Heart right ventricle (tissue), 16 donors: ENCODE measurements around the gene COX4I2. TPM values are rescaled to one million over a fixed set of nuclear protein-coding genes. Genes with fewer than 3 reads are reported as not detected.

Source experiments
- ATAC-seq, 8 donors: fragments of 200-7000 bp; cut with Tn5 transposase; one replicate each; pipeline ENCODE4 v1.9.1; 2020; ENCODE audit warnings: mild to moderate bottlenecking in 8 of 8, moderate library complexity in 8 of 8, moderate number of reproducible peaks in 1 of 8
- DNase-seq, 2 donors: peaks; one replicate each; pipeline ENCODE4 v3.0.0-alpha.2; 2020
- H3K27ac ChIP-seq, 10 donors: fragments of 200-600 bp; sonication (generic) in 2 of 10; one replicate each; pipeline versions ENCODE4 v1.5.0 to v1.8.0; 2020 to 2022; ENCODE audit warnings: mild to moderate bottlenecking in 3 of 10
- H3K27me3 ChIP-seq, 7 donors: fragments of 200-600 bp; one replicate each; pipeline ENCODE4 v1.8.0; 2021 to 2022; ENCODE audit warnings: mild to moderate bottlenecking in 2 of 7
- H3K36me3 ChIP-seq, 9 donors: fragments of 200-600 bp; sonication (generic) in 1 of 9; one replicate each; pipeline versions ENCODE4 v1.5.0 to v1.8.0; 2020 to 2022; ENCODE audit warnings: mild to moderate bottlenecking in 2 of 9
- H3K4me1 ChIP-seq, 9 donors: fragments of 200-600 bp; sonication (generic) in 1 of 9; one replicate each; pipeline versions ENCODE4 v1.5.0 to v1.8.0; 2020 to 2022; ENCODE audit warnings: mild to moderate bottlenecking in 4 of 9
- H3K4me3 ChIP-seq, 10 donors: fragments of 200-600 bp; sonication (generic) in 2 of 10; one replicate each; pipeline versions ENCODE4 v1.5.0 to v1.8.0; 2020 to 2022; ENCODE audit warnings: mild to moderate bottlenecking in 7 of 10, moderate library complexity in 2 of 10
- H3K9me3 ChIP-seq, 11 donors: fragments of 200-600 bp in 10 of 11; sonication (generic) in 2 of 11; one replicate each; pipeline versions ENCODE4 v1.5.0 to v1.8.0; 2013 to 2022; ENCODE audit warnings: mild to moderate bottlenecking in 2 of 11, control low read depth in 1 of 11, moderate library complexity in 1 of 11
- CTCF ChIP-seq, 9 donors: fragments of 200-600 bp; sonication (generic) in 2 of 9; IDR thresholded peaks; one replicate each; pipeline versions ENCODE4 v1.5.0 to v1.8.0; 2021 to 2022; ENCODE audit warnings: antibody characterized with exemption in 9 of 9, mild to moderate bottlenecking in 5 of 9, moderate library complexity in 1 of 9
- WGBS, 2 donors: extraction: QIAGEN DNeasy Blood & Tissue Kit; methylation state at CpG; one replicate each; pipeline ENCODE4 v1.1.7; 2013; ENCODE audit warnings: inconsistent platforms in 1 of 2; 5-methylcytosine and 5-hydroxymethylcytosine counted together
- intact Hi-C, 10 donors: fragments of 100-400 bp; cut with DNase I; formaldehyde crosslinking; loops; one replicate each; pipeline versions ENCODE4 v1.11.1 to v1.14.2; 2022
- polyA plus RNA-seq, 2 donors: library from polyadenylated mRNA; stranded (reverse); fragments of 200-250 nt; gene quantifications; one replicate each; pipeline ENCODE4 v1.2.3, GENCODE V29; 2013
- total RNA-seq, 10 donors: library from RNA; stranded (reverse); fragmentation: NEBNext Ultra II Directional in 3 of 10; extraction: Animal tissue kit (Norgen Biotek cat#: 25700) in 3 of 10; gene quantifications; one replicate each; pipeline versions ENCODE4 v1.2.1 to v1.2.4, GENCODE V29; 2021 to 2023
- donor health status: Arrhythmogenic right ventricular cardiomyopathy.
- donor health status: ischemic (EF 13 %, LVEDD 7.1; RV severe dilation, severe dysfunction).
- donor health status: healthy with polysubstance abuse.
- donor health status: DM: no; HTN: yes; CAD: no.
- donor health status: DM: no; HTN: no; CAD: no.
- donor health status: ischemic (EF 25% LVEDD 6.9; RV normal size, moderate dysfunction).
- donor health status: ischemic (EF 25% LVEDD 5.7; RV mildly dilated, moderate dysfunction).
- donor health status: healthy.
- donor health status: DM: yes; HTN: yes; CAD: no.
- donor health status: Ischemic cardiomyopathy.
- donor health status: ischemic (EF 35%, LVEDD 5.7; RV mildly dilated, moderate dysfunction).
- donor health status: nonischemic (EF 11% LVEDD 7.7; RV severe dilation, severe dysfunction).
- donor health status: DM: yes; HTN: yes; CAD: no.
- donor health status: PGD.
- donor health status: ischemic (EF 29% LVEDD 5.4; RV normal size, mild dysfunction).
- donor health status: nonischemic (EF 23%, LVEDD 6.1; RV moderate dilation, normal function).

COX4I2 gene
- total and polyA plus RNA-seq, 12 donors = 3.8 to 103 (median 8.2) TPM

GRCh38 chr20:31603822-31604566 is 33.7 kb upstream of the COX4I2 start:
- 12 to 13% methylated on average over 43 of the region's 43 CpGs for WGBS, 2 donors
- DNase-seq = peak; percentile 92 to 97
- ATAC-seq = peak; percentile 70 to 88 (median 82)

GRCh38 chr20:31604567-31605030 is 33.1 kb upstream of the COX4I2 start:
- peak overlapping the region; percentile 61 to 89 (median 80) for H3K4me3 ChIP-seq
- TF ChIP-seq CTCF (IDR thresholded peaks at IDR 0.05) = no peak
- peaks cover 0 to 14% (median 0%) of the 10 kb centered on the region in 9 donors for H3K36me3 ChIP-seq
- peak overlapping the region; percentile 86 to 99 (median 95) for H3K27ac ChIP-seq
- peaks cover 8 to 63% (median 28%) of the 10 kb centered on the region in 9 donors for H3K4me1 ChIP-seq
- intact Hi-C loops = loop anchor here in 5 of 10 donors (1.0 to 2.0 kb wide), 3 partner anchors 8 to 32 kb away; no protein-coding TSS in a partner anchor
- ATAC-seq = no peak
- peaks cover 0 to 37% (median 0%) of the 10 kb centered on the region in 7 donors for H3K27me3 ChIP-seq
- no peak for DNase-seq
- 1% methylated on average over 14 of the region's 14 CpGs for WGBS, 2 donors
- no peaks in the 10 kb centered on the region for H3K9me3 ChIP-seq

More at GRCh38 chr20:31603822-31604566, 33.7 kb upstream of the COX4I2 start:
- Histone ChIP-seq H3K27ac (peak overlapping the region; percentile 86 to 99 (median 95)), H3K4me3 (peak overlapping the region; percentile 61 to 89 (median 80)), H3K27me3 (peaks cover 0 to 37% (median 0%) of the 10 kb centered on the region in 7 donors), H3K36me3 (peaks cover 0 to 14% (median 0%) of the 10 kb centered on the region in 9 donors), H3K9me3 (no peaks in the 10 kb centered on the region), H3K4me1 (peaks cover 3 to 59% (median 23%) of the 10 kb centered on the region in 9 donors)
- intact Hi-C loops = loop anchor here in 4 of 10 donors (1.0 to 2.0 kb wide), 2 partner anchors 8 to 31 kb away; no protein-coding TSS in a partner anchor
- TF ChIP-seq CTCF (IDR thresholded peaks at IDR 0.05) = no peak

- peak; percentile 94 to 96 for DNase-seq
- peaks cover 8 to 65% (median 31%) of the 10 kb centered on the region in 9 donors for H3K4me1 ChIP-seq
These were observed 32.4 kb upstream of the COX4I2 start, which contains the start of gene ID1 for GRCh38 chr20:31605031-31605901. TSS of gene ID1 (plus strand) at chr20:31605289. CDS start at chr20:31605388, 99 bp downstream.

More at GRCh38 chr20:31605031-31605901, 32.4 kb upstream of the COX4I2 start, which contains the start of gene ID1:
- Histone ChIP-seq H3K4me3 (peak within 1 kb of the TSS; percentile 61 to 89 (median 80)), H3K9me3 (no peaks in the 10 kb centered on the region), H3K36me3 (peaks cover 0 to 14% (median 0%) of the 10 kb centered on the region in 9 donors), H3K27me3 (peaks cover 0 to 37% (median 0%) of the 10 kb centered on the region in 7 donors), H3K27ac (peak within 1 kb of the TSS; percentile 86 to 99 (median 95))
- WGBS, 2 donors = 0 to 1% methylated on average over 74 of the region's 74 CpGs
- intact Hi-C loops = loop anchor here in 5 of 10 donors (1.0 to 2.0 kb wide), 2 partner anchors 32 kb away; no protein-coding TSS in a partner anchor
- TF ChIP-seq CTCF (IDR thresholded peaks at IDR 0.05) = no peak
- peak; percentile 84 to 91 (median 88) for ATAC-seq
